H9 (cell line): ENCODE results near the gene ZNF746. TPM values are rescaled to one million over a fixed set of nuclear protein-coding genes. Genes with fewer than 3 reads are reported as not detected.
A peak's percentile ranks its signal among the peaks of the same experiment; 100 is the strongest.

Experiments used
- DNase-seq: peaks from one replicate; pipeline ENCODE4 v3.0.0-alpha.2; 2017
- H2AFZ ChIP-seq: one replicate; pipeline ENCODE4 v1.6.1; 2013; ENCODE audit warnings: mild to moderate bottlenecking, low read length, control low read depth, moderate library complexity
- H2AK5ac ChIP-seq: 2 replicates; pipeline ENCODE4 v1.6.1; 2013; ENCODE audit warnings: low read length, control low read depth, mixed read lengths; ENCODE audit not compliant: insufficient read length
- H2BK120ac ChIP-seq: one replicate; pipeline ENCODE4 v1.6.1; 2013; ENCODE audit warnings: low read depth, mild to moderate bottlenecking, low read length, control low read depth, inconsistent platforms; ENCODE audit not compliant: poor library complexity, severe bottlenecking
- H2BK12ac ChIP-seq: 2 replicates; pipeline ENCODE4 v1.6.1; 2013; ENCODE audit warnings: low read length, control low read depth, mixed read lengths, low read depth; ENCODE audit not compliant: insufficient read length
- H2BK15ac ChIP-seq: 2 replicates; pipeline ENCODE4 v1.6.1; 2013; ENCODE audit warnings: low read depth, low read length, control low read depth
- H2BK20ac ChIP-seq: one replicate; pipeline ENCODE4 v1.6.1; 2013; ENCODE audit warnings: low read depth, mild to moderate bottlenecking, low read length, control low read depth, inconsistent platforms; ENCODE audit not compliant: poor library complexity, severe bottlenecking
- H2BK5ac ChIP-seq: 2 replicates; pipeline ENCODE4 v1.6.1; 2013; ENCODE audit warnings: low read length, control low read depth, mixed read lengths; ENCODE audit not compliant: insufficient read length
- H3K14ac ChIP-seq: 2 replicates; pipeline ENCODE4 v1.6.1; 2013; ENCODE audit warnings: low read length, control low read depth; ENCODE audit not compliant: insufficient read depth
- H3K18ac ChIP-seq: 2 replicates; pipeline ENCODE4 v1.6.1; 2013; ENCODE audit warnings: low read depth, mild to moderate bottlenecking, mixed read lengths, low read length, control low read depth; ENCODE audit not compliant: insufficient read length
- H3K23ac ChIP-seq: 2 replicates; pipeline ENCODE4 v1.6.1; 2013; ENCODE audit warnings: low read length, control low read depth, mixed read lengths, low read depth; ENCODE audit not compliant: insufficient read length
- H3K23me2 ChIP-seq: 2 replicates; pipeline ENCODE4 v1.6.1; 2013; ENCODE audit warnings: low read depth, mild to moderate bottlenecking, mixed read lengths, low read length, control low read depth; ENCODE audit not compliant: insufficient read length, poor library complexity, severe bottlenecking
- H3K27ac ChIP-seq: 2 replicates; pipeline ENCODE4 v1.5.1; 2013; ENCODE audit warnings: low read length, control low read depth, mixed read lengths, low read depth; ENCODE audit not compliant: insufficient read length
- H3K27me3 ChIP-seq: 2 replicates; pipeline ENCODE4 v1.6.1; 2013; ENCODE audit warnings: low read length, control low read depth, inconsistent platforms; ENCODE audit not compliant: insufficient read depth
- H3K4ac ChIP-seq: 2 replicates; pipeline ENCODE4 v1.6.1; 2013; ENCODE audit warnings: low read depth, mild to moderate bottlenecking, control low read depth, inconsistent platforms, low read length, moderate library complexity
- H3K4me1 ChIP-seq: 2 replicates; pipeline ENCODE4 v1.6.1; 2013; ENCODE audit warnings: low read length, control low read depth, inconsistent platforms; ENCODE audit not compliant: insufficient read depth
- H3K4me2 ChIP-seq: 2 replicates; pipeline ENCODE4 v1.6.1; 2013; ENCODE audit warnings: low read length, control low read depth, mixed read lengths; ENCODE audit not compliant: insufficient read length, insufficient read depth
- H3K56ac ChIP-seq: 2 replicates; pipeline ENCODE4 v1.6.1; 2013; ENCODE audit warnings: low read depth, mild to moderate bottlenecking, mixed read lengths, low read length, control low read depth; ENCODE audit not compliant: insufficient read length
- H3K79me1 ChIP-seq: 2 replicates; pipeline ENCODE4 v1.6.1; 2013; ENCODE audit warnings: low read depth, mild to moderate bottlenecking, moderate library complexity, low read length, control low read depth, inconsistent platforms; ENCODE audit not compliant: insufficient read depth, poor library complexity, severe bottlenecking
- H3K79me2 ChIP-seq: 2 replicates; pipeline ENCODE4 v1.6.1; 2013; ENCODE audit warnings: low read length, control low read depth, inconsistent platforms; ENCODE audit not compliant: insufficient read depth
- H3K9ac ChIP-seq: 2 replicates; pipeline ENCODE4 v1.6.1; 2013; ENCODE audit warnings: low read length, control low read depth, mixed read lengths; ENCODE audit not compliant: insufficient read length; ENCODE audit errors: extremely low read depth
- H3K9me3 ChIP-seq: one replicate; pipeline ENCODE4 v1.6.1; 2013; ENCODE audit warnings: low read depth, low read length, inconsistent platforms; ENCODE audit not compliant: control insufficient read depth
- H3T11ph ChIP-seq: one replicate; pipeline ENCODE4 v1.6.1; 2013; ENCODE audit warnings: mild to moderate bottlenecking, low read length, control low read depth, inconsistent platforms
- H4K20me1 ChIP-seq: one replicate; pipeline ENCODE4 v1.6.1; 2013; ENCODE audit not compliant: control insufficient read depth, insufficient read length, insufficient read depth
- H4K5ac ChIP-seq: 2 replicates; pipeline ENCODE4 v1.6.1; 2013; ENCODE audit warnings: low read depth, mild to moderate bottlenecking, mixed read lengths, low read length, control low read depth; ENCODE audit not compliant: insufficient read length
- H4K8ac ChIP-seq: replicated peaks from 2 replicates; pipeline ENCODE4 v1.6.1; 2013; ENCODE audit warnings: low read length, control low read depth, mixed read lengths, low read depth; ENCODE audit not compliant: insufficient read length
- H4K91ac ChIP-seq: 2 replicates; pipeline ENCODE4 v1.6.1; 2013; ENCODE audit warnings: low read depth, mild to moderate bottlenecking, moderate library complexity, mixed read lengths, low read length, control low read depth; ENCODE audit not compliant: insufficient read length
- H3K27ac Mint-ChIP-seq, 3 experiments: 2 replicates in 2 of 3; 3 replicates in 1 of 3; pipeline ENCODE4 v1.8.0; 2020 to 2021; ENCODE audit warnings: mixed read lengths in 3 of 3, mild to moderate bottlenecking in 1 of 3, moderate library complexity in 1 of 3
- H3K27me3 Mint-ChIP-seq: 2 replicates; pipeline ENCODE4 v1.8.0; 2021; ENCODE audit warnings: low read depth, mild to moderate bottlenecking, moderate library complexity, mixed read lengths
- H3K36me3 Mint-ChIP-seq, 3 experiments: 2 replicates in 2 of 3; 3 replicates in 1 of 3; pipeline ENCODE4 v1.8.0; 2020 to 2021; ENCODE audit warnings: low read depth in 3 of 3, mixed read lengths in 3 of 3; ENCODE audit not compliant: insufficient read depth in 1 of 3
- H3K4me1 Mint-ChIP-seq, 2 experiments: 2 replicates each; pipeline ENCODE4 v1.8.0; 2020; ENCODE audit warnings: mixed read lengths in 2 of 2
- H3K4me3 Mint-ChIP-seq, 2 experiments: 2 replicates in 1 of 2; 3 replicates in 1 of 2; pipeline ENCODE4 v1.8.0; 2020 to 2021; ENCODE audit warnings: mild to moderate bottlenecking in 2 of 2, mixed read lengths in 2 of 2, moderate library complexity in 1 of 2
- H3K9me3 Mint-ChIP-seq, 2 experiments: 2 replicates in 1 of 2; 3 replicates in 1 of 2; pipeline ENCODE4 v1.8.0; 2020; ENCODE audit warnings: mild to moderate bottlenecking in 2 of 2, mixed read lengths in 2 of 2, moderate library complexity in 1 of 2
- CTCF ChIP-seq: fragments of 200-600 bp; sonication (generic); conservative IDR thresholded peaks from 3 replicates; pipeline ENCODE4 v1.8.0; 2021; ENCODE audit warnings: antibody characterized with exemption, mild to moderate bottlenecking
- WGBS: extraction: QIAGEN DNeasy Blood & Tissue Kit; methylation state at CpG from one replicate; pipeline ENCODE4 v1.1.7; 2013; ENCODE audit warnings: missing lambda C conversion rate, low lambda C conversion rate, mixed read lengths; ENCODE audit not compliant: insufficient read length; ENCODE audit errors: extremely low coverage; 5-methylcytosine and 5-hydroxymethylcytosine counted together
- total RNA-seq: library from RNA; stranded (reverse); gene quantifications from 2 replicates; pipeline ENCODE4 v1.2.1, GENCODE V29; 2021

ZNF746 gene
- total RNA-seq, 1 experiment from 2014 or later, result 26.7 TPM

GRCh38 chr7:149422914-149423301, 74.7 kb downstream of the ZNF746 start:
- no peak overlapping the region for H3K23ac ChIP-seq
- H3K56ac ChIP-seq, result no peak overlapping the region
- H2BK20ac ChIP-seq, result no peak overlapping the region
- no peak overlapping the region for H3K4ac ChIP-seq
- peaks cover 18% of the 10 kb centered on the region for H3K27me3 Mint-ChIP-seq
- H3K79me2 ChIP-seq, result no peaks in the 10 kb centered on the region
- no peak overlapping the region for H2AFZ ChIP-seq
- H4K20me1 ChIP-seq, result no peaks in the 10 kb centered on the region
- peak overlapping the region in 1 of 2 experiments; percentile 33; a peak in 2 of 5 replicates for H3K4me3 Mint-ChIP-seq
- H3K14ac ChIP-seq, result peak overlapping the region; percentile 58; the same call in 1 of the 2 replicates
- H2BK15ac ChIP-seq, result no peak overlapping the region
- no peak overlapping the region for H3K27ac Mint-ChIP-seq
- H2BK120ac ChIP-seq, result no peak overlapping the region
- no peaks in the 10 kb centered on the region for H3K4me1 ChIP-seq
- no peak overlapping the region for H4K8ac ChIP-seq
- no peak overlapping the region for H3K9ac ChIP-seq
- peaks cover 5% of the 10 kb centered on the region for H3K23me2 ChIP-seq
- no peaks in the 10 kb centered on the region for H3K9me3 ChIP-seq
- H2BK12ac ChIP-seq, result no peak overlapping the region
- peak; percentile 56 for DNase-seq
- WGBS, result no CpG with 5 or more reads among the region's 35 CpGs
- H3K4me1 Mint-ChIP-seq, result no peaks in the 10 kb centered on the region; a peak in 1 of 4 replicates
- no peaks in the 10 kb centered on the region for H3K79me1 ChIP-seq
- peak overlapping the region; percentile 26 for H3K4me2 ChIP-seq
- no peaks in the 10 kb centered on the region for H3K9me3 Mint-ChIP-seq
- peak overlapping the region; percentile 39 for H3K18ac ChIP-seq
- no peak overlapping the region for H2BK5ac ChIP-seq
- H3T11ph ChIP-seq, result no peak overlapping the region
- H4K91ac ChIP-seq, result no peak overlapping the region
- no peak for TF ChIP-seq CTCF
- H3K36me3 Mint-ChIP-seq, result no peaks in the 10 kb centered on the region
- no peaks in the 10 kb centered on the region for H3K27me3 ChIP-seq
- no peak overlapping the region for H2AK5ac ChIP-seq
- H3K27ac ChIP-seq, result no peak overlapping the region
- H4K5ac ChIP-seq, result no peak overlapping the region

Other genes starting within 250 kb of the ZNF746 start
- gene ZNF783, start 235.6 kb downstream of the ZNF746 start, total RNA-seq, result 13.5 and 13.6 TPM in 2 replicates
- gene ZNF777, start 36.7 kb downstream of the ZNF746 start, total RNA-seq, result 15.6 and 15.9 TPM in 2 replicates